B cell (primary cell): Measurements from ENCODE around the gene ORM1.

Experiments used
- CTCF ChIP-seq: fragments of 200-600 bp; IDR thresholded peaks from one replicate; pipeline ENCODE4 v1.8.0; 2022; ENCODE audit warnings: antibody characterized with exemption, mild to moderate bottlenecking
- EZH2 ChIP-seq: IDR thresholded peaks from 2 replicates; pipeline ENCODE4 v1.6.1; 2012; ENCODE audit warnings: borderline replicate concordance, low read depth, mild to moderate bottlenecking, moderate library complexity, low read length; ENCODE audit not compliant: insufficient read depth, poor library complexity, severe bottlenecking

- TF ChIP-seq CTCF (no peak), EZH2 (no peak)
These were observed 20.2 kb upstream of the ORM1 start for GRCh38 chr9:114302727-114303126.
